Effector CD8-positive, alpha-beta T cell (primary cell): ENCODE measurements around the gene KCNK6.

ENCODE experiments used
- DNase-seq: peaks from one replicate; lab custom pipeline; 2025; lab: John Stamatoyannopoulos, UW

The KCNK6 gene

GRCh38 chr19:38298821-38299680, 20.6 kb upstream of the KCNK6 start:
- DNase-seq = no peak

- no peak for DNase-seq
These were observed 15.9 kb upstream of the KCNK6 start, which contains the start of gene C19orf33 for GRCh38 chr19:38303517-38304351. Gene C19orf33 (plus strand): TSS chr19:38304251. CDS start chr19:38304262, 11 bp downstream.

DNA sequence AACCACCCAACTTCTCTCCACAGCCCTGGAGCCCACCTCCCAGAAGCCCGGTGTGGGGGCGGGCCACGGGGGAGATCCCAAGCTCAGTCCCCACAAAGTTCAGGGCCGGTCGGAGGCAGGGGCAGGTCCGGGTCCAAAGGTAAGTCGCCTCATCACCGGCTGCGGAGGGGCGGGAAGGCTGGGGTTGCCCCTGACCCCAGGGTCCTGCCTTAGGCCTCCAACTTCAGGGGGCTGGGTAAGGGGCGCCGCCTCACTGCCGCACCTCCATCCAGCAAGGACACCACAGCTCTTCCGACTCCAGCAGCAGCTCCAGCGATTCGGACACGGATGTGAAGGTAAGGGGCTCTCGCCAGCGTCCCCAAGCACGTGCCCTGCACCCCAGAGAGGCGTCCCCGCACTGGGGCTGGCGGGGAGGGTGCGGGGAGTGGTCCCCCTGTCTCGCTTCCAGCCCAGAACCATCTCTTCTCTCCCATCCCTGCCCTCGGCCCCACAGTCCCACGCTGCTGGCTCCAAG, 15.2 kb upstream of the KCNK6 start:
- no peak for DNase-seq

DNA sequence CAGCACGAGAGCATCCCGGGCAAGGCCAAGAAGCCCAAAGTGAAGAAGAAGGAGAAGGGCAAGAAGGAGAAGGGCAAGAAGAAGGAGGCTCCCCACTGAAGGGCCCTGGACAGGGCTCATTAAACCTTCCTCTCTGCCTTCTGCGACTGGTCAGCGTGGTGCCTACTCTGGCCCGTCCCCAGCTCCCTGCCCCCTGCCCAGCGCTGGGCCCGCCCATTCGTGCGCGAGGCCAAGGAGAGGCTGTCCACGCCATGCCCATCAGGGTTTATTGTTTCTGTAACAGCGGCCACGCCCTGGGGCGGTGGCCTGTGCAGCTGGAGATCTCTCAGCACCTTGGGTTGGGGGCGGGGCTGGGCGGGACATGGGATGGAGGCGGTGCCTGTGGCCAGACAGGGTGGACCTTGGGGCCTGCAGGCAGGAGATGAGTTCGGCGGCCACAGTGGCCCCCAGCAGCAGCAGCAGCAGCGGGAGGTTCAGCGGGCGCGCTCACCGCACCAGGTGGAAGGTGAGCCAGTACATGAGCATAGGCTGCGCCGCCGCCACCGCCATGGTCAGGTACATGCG, 14.7 kb upstream of the KCNK6 start:
- DNase-seq = no peak

- DNase-seq = no peak
These were observed 13.4 kb upstream of the KCNK6 start for GRCh38 chr19:38306236-38306635.

DNA sequence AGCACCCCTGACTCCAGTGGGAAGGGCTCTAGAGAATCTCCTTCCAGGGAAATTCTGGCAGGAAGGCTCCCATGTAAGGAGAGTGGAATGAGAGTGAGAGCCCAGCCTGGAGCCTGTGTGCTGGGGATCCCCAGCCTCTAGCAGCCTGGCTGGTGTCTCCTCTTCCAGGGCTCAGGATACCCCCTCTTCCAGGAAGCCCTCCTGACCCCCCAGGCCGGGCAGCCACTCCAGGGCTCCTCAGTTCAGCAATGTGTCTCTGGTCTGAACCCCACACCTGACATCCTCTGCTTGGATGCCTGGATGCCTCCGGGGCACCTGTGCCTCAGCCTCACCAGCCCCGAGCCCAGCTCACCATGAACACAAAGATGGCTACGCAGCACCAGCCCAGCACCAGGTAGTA, 12.6 kb upstream of the KCNK6 start:
- no peak for DNase-seq

DNA sequence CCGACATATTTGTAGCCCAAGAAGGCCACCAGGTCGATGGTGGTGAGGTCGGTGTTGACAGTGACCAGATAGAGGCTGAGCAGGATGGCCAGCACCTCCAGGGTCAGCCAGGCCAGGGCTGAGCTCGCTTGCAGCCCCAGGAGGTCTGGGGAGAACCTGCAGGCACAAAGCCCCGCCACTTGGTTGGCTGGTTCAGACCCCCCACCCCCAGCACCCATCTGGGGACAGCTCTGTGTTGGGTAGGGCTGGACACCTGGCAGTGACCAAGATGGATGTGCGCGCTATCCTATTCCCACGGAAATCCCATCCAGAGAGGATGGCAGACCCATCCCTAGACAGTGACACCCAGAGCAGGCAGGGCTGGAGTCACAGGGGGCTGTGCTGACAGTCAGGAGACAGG, 12.0 kb upstream of the KCNK6 start:
- DNase-seq = no peak

DNA sequence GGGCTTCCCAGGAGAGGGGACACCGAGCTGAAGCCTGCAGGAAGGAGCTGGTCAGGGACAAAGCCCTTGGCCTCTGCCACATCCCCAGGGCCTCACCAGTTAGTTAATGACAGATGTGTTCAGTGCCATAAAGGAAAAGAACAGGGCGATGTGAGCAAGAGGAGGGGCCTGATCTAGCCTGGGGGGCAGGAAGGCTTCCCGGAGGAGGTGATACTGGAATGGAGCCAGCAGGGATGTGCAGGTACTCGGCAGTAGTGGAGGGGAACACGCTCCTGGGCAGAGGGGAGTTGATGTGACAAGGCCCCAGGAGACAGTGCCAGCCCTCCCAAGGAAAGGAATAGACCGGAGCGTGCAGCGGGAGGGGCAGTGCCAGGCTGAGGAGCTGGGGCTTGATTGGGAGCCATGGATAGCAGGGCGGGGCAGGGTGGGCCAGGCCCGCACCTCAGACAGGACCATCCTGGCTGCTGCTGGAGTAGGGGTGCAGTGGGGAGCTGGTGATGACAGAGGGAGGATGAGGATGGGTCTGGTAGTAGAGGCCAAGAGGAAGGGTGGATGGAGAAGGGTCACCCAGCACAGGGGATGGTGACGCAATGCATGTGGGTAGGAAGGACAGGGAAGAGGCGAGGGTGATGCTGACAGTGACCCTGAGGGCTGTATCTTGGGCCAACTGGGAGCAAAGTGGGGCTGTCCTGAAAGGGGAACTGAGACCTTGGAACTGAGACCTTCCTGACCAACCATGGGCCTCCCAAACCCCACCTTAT, 11.5 kb upstream of the KCNK6 start:
- no peak for DNase-seq

- DNase-seq = no peak
These were observed 10.6 kb upstream of the KCNK6 start for GRCh38 chr19:38308926-38309614.

- DNase-seq = no peak
These were observed 9.9 kb upstream of the KCNK6 start for GRCh38 chr19:38309615-38310278.

GRCh38 chr19:38310279-38310670, 9.4 kb upstream of the KCNK6 start:
- no peak for DNase-seq

DNA sequence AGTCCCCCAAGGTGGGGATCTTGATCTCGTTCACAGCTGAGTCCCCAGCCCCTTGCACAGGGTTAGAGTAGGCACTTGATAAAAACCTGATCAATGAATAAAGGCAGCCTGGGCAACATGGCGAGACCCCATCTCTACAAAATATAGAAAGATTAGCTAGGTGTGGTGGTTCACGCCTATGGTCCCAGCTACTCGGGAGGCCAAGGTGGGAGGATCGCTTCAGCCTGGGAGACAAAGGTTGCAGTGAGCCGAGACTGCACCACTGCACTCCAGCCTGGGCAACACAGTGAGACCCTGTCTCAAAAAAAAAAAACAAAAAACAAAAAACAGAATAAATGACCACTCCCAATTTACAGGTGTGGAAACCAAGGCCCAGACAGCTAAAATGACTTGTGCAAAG, 8.7 kb upstream of the KCNK6 start:
- DNase-seq = no peak

- peak; percentile 93 for DNase-seq
These were observed 3.8 kb upstream of the KCNK6 start, which contains the start of gene YIF1B for GRCh38 chr19:38315657-38316476. Gene YIF1B (minus strand): TSS chr19:38315947. CDS start chr19:38315917, 30 bp downstream.

- no peak for DNase-seq
These were observed 3.1 kb upstream of the KCNK6 start for GRCh38 chr19:38316477-38317067.

DNA sequence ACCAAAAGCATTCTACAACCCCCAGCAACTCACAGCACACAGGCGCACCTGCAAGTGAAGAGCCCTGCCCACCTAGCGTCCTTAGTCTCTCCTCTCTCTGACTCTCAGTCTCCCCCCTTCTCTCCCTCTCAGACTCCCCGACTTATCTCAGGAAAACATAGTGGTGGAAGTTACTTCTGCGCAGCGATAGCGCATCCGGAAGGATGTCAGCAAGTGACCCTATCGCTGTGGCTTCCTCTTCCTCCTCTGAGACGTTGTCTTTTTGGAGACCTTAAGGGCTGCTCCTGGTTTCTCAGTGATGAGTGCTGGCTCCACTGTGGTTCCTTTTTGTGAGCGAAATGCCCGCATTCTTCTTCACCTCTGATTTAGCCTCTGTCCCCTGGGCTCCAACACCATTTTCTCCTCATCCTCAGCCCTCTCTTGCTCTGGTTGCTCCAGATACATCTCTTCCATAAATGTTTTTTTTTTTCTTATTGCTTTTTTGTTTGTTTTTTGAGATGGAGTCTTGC, 2.5 kb upstream of the KCNK6 start:
- DNase-seq = no peak

DNA sequence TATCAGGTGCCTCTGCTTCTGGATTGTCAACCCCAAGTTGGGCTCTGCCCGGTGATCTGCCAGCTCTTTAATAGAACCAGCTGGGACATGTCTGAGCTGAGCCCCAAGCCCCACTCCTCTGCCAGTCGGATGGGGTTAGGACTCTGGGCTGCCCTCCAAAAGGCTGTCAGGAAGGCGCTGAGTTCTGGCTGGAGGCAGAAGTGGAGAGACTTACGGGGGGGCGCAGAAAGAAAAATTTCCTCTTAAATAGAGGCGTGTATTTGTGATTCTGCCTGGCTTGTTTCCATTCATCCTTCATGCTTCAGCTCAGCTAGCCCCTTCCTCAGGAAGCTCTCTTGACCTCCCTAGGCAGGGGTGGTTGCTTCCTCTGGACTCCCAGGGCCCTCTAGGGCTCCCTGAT, 985 bp upstream of the KCNK6 start:
- DNase-seq = no peak

- no peak for DNase-seq
These were observed 1.3 kb downstream of the KCNK6 start for GRCh38 chr19:38320969-38321339.

GRCh38 chr19:38321646-38322196, 2.1 kb downstream of the KCNK6 start:
- no peak for DNase-seq

GRCh38 chr19:38323291-38323690, 3.6 kb downstream of the KCNK6 start:
- no peak for DNase-seq
